HG03064 (cell line): Measurements from ENCODE around the gene KLHL30.
"Not testable (repeated sequence)": the region's sequence is repeated elsewhere in the genome, so short reads cannot be mapped to it uniquely, and the experiment has no call there.

Source experiments
- ATAC-seq: cut with Tn5 transposase; IDR thresholded peaks from one replicate; pipeline ENCODE4 v1.9.1; 2021; ENCODE audit warnings: low read depth; ENCODE audit not compliant: unreplicated experiment

The KLHL30 gene

GRCh38 chr2:238160206-238161129, 22.0 kb downstream of the KLHL30 start:
- no peak for ATAC-seq

- ATAC-seq, result no peak
Measured at GRCh38 chr2:238161291-238162051, 23.0 kb downstream of the KLHL30 start.

GRCh38 chr2:238162251-238162845, 23.9 kb downstream of the KLHL30 start:
- no peak for ATAC-seq

- no peak for ATAC-seq
Measured at GRCh38 chr2:238162846-238163441, 24.5 kb downstream of the KLHL30 start.

GRCh38 chr2:238163481-238164198, 25.2 kb downstream of the KLHL30 start:
- ATAC-seq, result no peak

GRCh38 chr2:238164906-238165287, 26.4 kb downstream of the KLHL30 start:
- ATAC-seq, result no peak

- ATAC-seq, result no peak
Measured at GRCh38 chr2:238165288-238165921, 26.9 kb downstream of the KLHL30 start.

- no peak for ATAC-seq
Measured at GRCh38 chr2:238166391-238167343, 28.2 kb downstream of the KLHL30 start.

- ATAC-seq, result no peak
Measured at GRCh38 chr2:238167344-238167715, 28.9 kb downstream of the KLHL30 start.

- ATAC-seq, result no peak
Measured at GRCh38 chr2:238167761-238168160, 29.3 kb downstream of the KLHL30 start.

GRCh38 chr2:238168196-238169047, 30.0 kb downstream of the KLHL30 start:
- no peak for ATAC-seq

GRCh38 chr2:238169048-238169707, 30.7 kb downstream of the KLHL30 start:
- no peak for ATAC-seq

- ATAC-seq, result no peak
Measured at GRCh38 chr2:238169708-238170251, 31.3 kb downstream of the KLHL30 start.

GRCh38 chr2:238170386-238171071, 32.1 kb downstream of the KLHL30 start:
- ATAC-seq, result no peak

GRCh38 chr2:238171072-238171431, 32.6 kb downstream of the KLHL30 start:
- not testable (repeated sequence) for ATAC-seq

- no peak for ATAC-seq
Measured at GRCh38 chr2:238171575-238172187, 33.2 kb downstream of the KLHL30 start.
